H9 (cell line): Measurements from ENCODE around the gene KCNH2. TPM values are rescaled to one million over a fixed set of nuclear protein-coding genes. Genes with fewer than 3 reads are reported as not detected.

ENCODE experiments used
- DNase-seq: peaks from one replicate; pipeline ENCODE4 v3.0.0-alpha.2; 2017
- H2AFZ ChIP-seq: one replicate; pipeline ENCODE4 v1.6.1; 2013; ENCODE audit warnings: mild to moderate bottlenecking, low read length, control low read depth, moderate library complexity
- H2AK5ac ChIP-seq: 2 replicates; pipeline ENCODE4 v1.6.1; 2013; ENCODE audit warnings: low read length, control low read depth, mixed read lengths; ENCODE audit not compliant: insufficient read length
- H2BK120ac ChIP-seq: one replicate; pipeline ENCODE4 v1.6.1; 2013; ENCODE audit warnings: low read depth, mild to moderate bottlenecking, low read length, control low read depth, inconsistent platforms; ENCODE audit not compliant: poor library complexity, severe bottlenecking
- H2BK12ac ChIP-seq: 2 replicates; pipeline ENCODE4 v1.6.1; 2013; ENCODE audit warnings: low read length, control low read depth, mixed read lengths, low read depth; ENCODE audit not compliant: insufficient read length
- H2BK15ac ChIP-seq: 2 replicates; pipeline ENCODE4 v1.6.1; 2013; ENCODE audit warnings: low read depth, low read length, control low read depth
- H2BK20ac ChIP-seq: one replicate; pipeline ENCODE4 v1.6.1; 2013; ENCODE audit warnings: low read depth, mild to moderate bottlenecking, low read length, control low read depth, inconsistent platforms; ENCODE audit not compliant: poor library complexity, severe bottlenecking
- H2BK5ac ChIP-seq: 2 replicates; pipeline ENCODE4 v1.6.1; 2013; ENCODE audit warnings: low read length, control low read depth, mixed read lengths; ENCODE audit not compliant: insufficient read length
- H3K14ac ChIP-seq: 2 replicates; pipeline ENCODE4 v1.6.1; 2013; ENCODE audit warnings: low read length, control low read depth; ENCODE audit not compliant: insufficient read depth
- H3K18ac ChIP-seq: 2 replicates; pipeline ENCODE4 v1.6.1; 2013; ENCODE audit warnings: low read depth, mild to moderate bottlenecking, mixed read lengths, low read length, control low read depth; ENCODE audit not compliant: insufficient read length
- H3K23ac ChIP-seq: 2 replicates; pipeline ENCODE4 v1.6.1; 2013; ENCODE audit warnings: low read length, control low read depth, mixed read lengths, low read depth; ENCODE audit not compliant: insufficient read length
- H3K23me2 ChIP-seq: 2 replicates; pipeline ENCODE4 v1.6.1; 2013; ENCODE audit warnings: low read depth, mild to moderate bottlenecking, mixed read lengths, low read length, control low read depth; ENCODE audit not compliant: insufficient read length, poor library complexity, severe bottlenecking
- H3K27ac ChIP-seq: 2 replicates; pipeline ENCODE4 v1.5.1; 2013; ENCODE audit warnings: low read length, control low read depth, mixed read lengths, low read depth; ENCODE audit not compliant: insufficient read length
- H3K27me3 ChIP-seq: 2 replicates; pipeline ENCODE4 v1.6.1; 2013; ENCODE audit warnings: low read length, control low read depth, inconsistent platforms; ENCODE audit not compliant: insufficient read depth
- H3K4ac ChIP-seq: 2 replicates; pipeline ENCODE4 v1.6.1; 2013; ENCODE audit warnings: low read depth, mild to moderate bottlenecking, control low read depth, inconsistent platforms, low read length, moderate library complexity
- H3K4me1 ChIP-seq: 2 replicates; pipeline ENCODE4 v1.6.1; 2013; ENCODE audit warnings: low read length, control low read depth, inconsistent platforms; ENCODE audit not compliant: insufficient read depth
- H3K4me2 ChIP-seq: 2 replicates; pipeline ENCODE4 v1.6.1; 2013; ENCODE audit warnings: low read length, control low read depth, mixed read lengths; ENCODE audit not compliant: insufficient read length, insufficient read depth
- H3K56ac ChIP-seq: 2 replicates; pipeline ENCODE4 v1.6.1; 2013; ENCODE audit warnings: low read depth, mild to moderate bottlenecking, mixed read lengths, low read length, control low read depth; ENCODE audit not compliant: insufficient read length
- H3K79me1 ChIP-seq: 2 replicates; pipeline ENCODE4 v1.6.1; 2013; ENCODE audit warnings: low read depth, mild to moderate bottlenecking, moderate library complexity, low read length, control low read depth, inconsistent platforms; ENCODE audit not compliant: insufficient read depth, poor library complexity, severe bottlenecking
- H3K79me2 ChIP-seq: 2 replicates; pipeline ENCODE4 v1.6.1; 2013; ENCODE audit warnings: low read length, control low read depth, inconsistent platforms; ENCODE audit not compliant: insufficient read depth
- H3K9ac ChIP-seq: 2 replicates; pipeline ENCODE4 v1.6.1; 2013; ENCODE audit warnings: low read length, control low read depth, mixed read lengths; ENCODE audit not compliant: insufficient read length; ENCODE audit errors: extremely low read depth
- H3K9me3 ChIP-seq: one replicate; pipeline ENCODE4 v1.6.1; 2013; ENCODE audit warnings: low read depth, low read length, inconsistent platforms; ENCODE audit not compliant: control insufficient read depth
- H3T11ph ChIP-seq: one replicate; pipeline ENCODE4 v1.6.1; 2013; ENCODE audit warnings: mild to moderate bottlenecking, low read length, control low read depth, inconsistent platforms
- H4K20me1 ChIP-seq: one replicate; pipeline ENCODE4 v1.6.1; 2013; ENCODE audit not compliant: control insufficient read depth, insufficient read length, insufficient read depth
- H4K5ac ChIP-seq: 2 replicates; pipeline ENCODE4 v1.6.1; 2013; ENCODE audit warnings: low read depth, mild to moderate bottlenecking, mixed read lengths, low read length, control low read depth; ENCODE audit not compliant: insufficient read length
- H4K8ac ChIP-seq: replicated peaks from 2 replicates; pipeline ENCODE4 v1.6.1; 2013; ENCODE audit warnings: low read length, control low read depth, mixed read lengths, low read depth; ENCODE audit not compliant: insufficient read length
- H4K91ac ChIP-seq: 2 replicates; pipeline ENCODE4 v1.6.1; 2013; ENCODE audit warnings: low read depth, mild to moderate bottlenecking, moderate library complexity, mixed read lengths, low read length, control low read depth; ENCODE audit not compliant: insufficient read length
- H3K27ac Mint-ChIP-seq, 3 experiments: 2 replicates in 2 of 3; 3 replicates in 1 of 3; pipeline ENCODE4 v1.8.0; 2020 to 2021; ENCODE audit warnings: mixed read lengths in 3 of 3, mild to moderate bottlenecking in 1 of 3, moderate library complexity in 1 of 3
- H3K27me3 Mint-ChIP-seq: 2 replicates; pipeline ENCODE4 v1.8.0; 2021; ENCODE audit warnings: low read depth, mild to moderate bottlenecking, moderate library complexity, mixed read lengths
- H3K36me3 Mint-ChIP-seq, 3 experiments: 2 replicates in 2 of 3; 3 replicates in 1 of 3; pipeline ENCODE4 v1.8.0; 2020 to 2021; ENCODE audit warnings: low read depth in 3 of 3, mixed read lengths in 3 of 3; ENCODE audit not compliant: insufficient read depth in 1 of 3
- H3K4me1 Mint-ChIP-seq, 2 experiments: 2 replicates each; pipeline ENCODE4 v1.8.0; 2020; ENCODE audit warnings: mixed read lengths in 2 of 2
- H3K4me3 Mint-ChIP-seq, 2 experiments: 2 replicates in 1 of 2; 3 replicates in 1 of 2; pipeline ENCODE4 v1.8.0; 2020 to 2021; ENCODE audit warnings: mild to moderate bottlenecking in 2 of 2, mixed read lengths in 2 of 2, moderate library complexity in 1 of 2
- H3K9me3 Mint-ChIP-seq, 2 experiments: 2 replicates in 1 of 2; 3 replicates in 1 of 2; pipeline ENCODE4 v1.8.0; 2020; ENCODE audit warnings: mild to moderate bottlenecking in 2 of 2, mixed read lengths in 2 of 2, moderate library complexity in 1 of 2
- CTCF ChIP-seq: fragments of 200-600 bp; sonication (generic); conservative IDR thresholded peaks from 3 replicates; pipeline ENCODE4 v1.8.0; 2021; ENCODE audit warnings: antibody characterized with exemption, mild to moderate bottlenecking
- WGBS: extraction: QIAGEN DNeasy Blood & Tissue Kit; methylation state at CpG from one replicate; pipeline ENCODE4 v1.1.7; 2013; ENCODE audit warnings: missing lambda C conversion rate, low lambda C conversion rate, mixed read lengths; ENCODE audit not compliant: insufficient read length; ENCODE audit errors: extremely low coverage; 5-methylcytosine and 5-hydroxymethylcytosine counted together
- total RNA-seq: library from RNA; stranded (reverse); gene quantifications from 2 replicates; pipeline ENCODE4 v1.2.1, GENCODE V29; 2021

Gene KCNH2
- total RNA-seq, 1 experiment from 2014 or later = 4.5 TPM

- Histone ChIP-seq H4K91ac (no peak overlapping the region), H2BK120ac (no peak overlapping the region), H3K27ac (no peak overlapping the region), H3K14ac (no peak overlapping the region; the same call in 1 of the 2 replicates), H2BK20ac (no peak overlapping the region), H3K79me1 (no peaks in the 10 kb centered on the region), H4K8ac (no peak overlapping the region), H2AK5ac (no peak overlapping the region), H3K4me2 (no peak overlapping the region), H2AFZ (no peak overlapping the region), H2BK5ac (no peak overlapping the region), H3K79me2 (no peaks in the 10 kb centered on the region), H3K4me1 (no peaks in the 10 kb centered on the region), H3K56ac (no peak overlapping the region), H3K4ac (no peak overlapping the region), H3K23me2 (no peaks in the 10 kb centered on the region), H3K9ac (no peak overlapping the region), H3K18ac (no peak overlapping the region), H2BK15ac (no peak overlapping the region), H3T11ph (no peak overlapping the region), H3K27me3 (no peaks in the 10 kb centered on the region), H3K9me3 (no peaks in the 10 kb centered on the region), H4K5ac (no peak overlapping the region), H2BK12ac (no peak overlapping the region), H4K20me1 (no peaks in the 10 kb centered on the region), H3K23ac (no peak overlapping the region)
- Mint-ChIP-seq H3K4me1 (peaks cover 9 to 20% of the 10 kb centered on the region in 2 experiments), H3K27ac (no peak overlapping the region), H3K4me3 (no peak overlapping the region), H3K9me3 (no peaks in the 10 kb centered on the region; a peak in 1 of 5 replicates), H3K27me3 (peaks cover 15% of the 10 kb centered on the region), H3K36me3 (no peaks in the 10 kb centered on the region)
- WGBS = no CpG with 5 or more reads among the region's 14 CpGs
- no peak for TF ChIP-seq CTCF
- peak; percentile 73 for DNase-seq
Observed at GRCh38 chr7:150942001-150942590, 36.0 kb downstream of the KCNH2 start.
